ENCODE data around the gene TNC.

DNA sequence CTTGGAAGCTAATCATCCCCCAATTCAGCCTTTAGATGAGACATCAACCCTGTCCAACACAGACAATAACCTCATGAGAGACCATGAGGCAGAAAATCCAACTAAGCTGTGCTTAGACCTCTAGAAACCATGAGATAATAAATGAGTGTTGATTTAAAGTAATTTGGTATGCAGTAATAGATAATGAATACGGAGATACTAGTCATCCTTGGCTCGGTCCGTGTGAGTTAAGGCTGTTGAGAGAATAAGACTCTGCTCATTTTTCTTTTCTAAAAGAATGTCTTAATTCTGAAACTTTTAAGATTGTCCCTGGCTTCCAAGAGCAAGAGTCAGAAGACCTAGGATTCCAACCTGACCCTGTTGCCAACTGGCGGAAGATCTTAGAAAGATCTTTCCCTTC lies 6.1 kb downstream of the TNC start:
- TF ChIP-seq, protein P1, sequence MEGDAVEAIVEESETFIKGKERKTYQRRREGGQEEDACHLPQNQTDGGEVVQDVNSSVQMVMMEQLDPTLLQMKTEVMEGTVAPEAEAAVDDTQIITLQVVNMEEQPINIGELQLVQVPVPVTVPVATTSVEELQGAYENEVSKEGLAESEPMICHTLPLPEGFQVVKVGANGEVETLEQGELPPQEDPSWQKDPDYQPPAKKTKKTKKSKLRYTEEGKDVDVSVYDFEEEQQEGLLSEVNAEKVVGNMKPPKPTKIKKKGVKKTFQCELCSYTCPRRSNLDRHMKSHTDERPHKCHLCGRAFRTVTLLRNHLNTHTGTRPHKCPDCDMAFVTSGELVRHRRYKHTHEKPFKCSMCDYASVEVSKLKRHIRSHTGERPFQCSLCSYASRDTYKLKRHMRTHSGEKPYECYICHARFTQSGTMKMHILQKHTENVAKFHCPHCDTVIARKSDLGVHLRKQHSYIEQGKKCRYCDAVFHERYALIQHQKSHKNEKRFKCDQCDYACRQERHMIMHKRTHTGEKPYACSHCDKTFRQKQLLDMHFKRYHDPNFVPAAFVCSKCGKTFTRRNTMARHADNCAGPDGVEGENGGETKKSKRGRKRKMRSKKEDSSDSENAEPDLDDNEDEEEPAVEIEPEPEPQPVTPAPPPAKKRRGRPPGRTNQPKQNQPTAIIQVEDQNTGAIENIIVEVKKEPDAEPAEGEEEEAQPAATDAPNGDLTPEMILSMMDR (IDR thresholded peaks at IDR 0.05) = no peak
- TF ChIP-seq POLR2AphosphoS5 (IDR thresholded peaks at IDR 0.05) = no peak

Measured in stomach (tissue), 4 donors.